Right lobe of liver (tissue), 6 donors: Measurements from ENCODE around the gene MYL3. TPM values are rescaled to one million over a fixed set of nuclear protein-coding genes. Genes with fewer than 3 reads are reported as not detected.
"Not testable (repeated sequence)": the region's sequence is repeated elsewhere in the genome, so short reads cannot be mapped to it uniquely, and the experiment has no call there.

Experiments
- ATAC-seq, 4 donors: fragments of 200-7000 bp; cut with Tn5 transposase; one replicate each; pipeline ENCODE4 v1.9.1; 2020; ENCODE audit warnings: mild to moderate bottlenecking in 4 of 4, moderate library complexity in 4 of 4
- DNase-seq, 3 donors: peaks; one replicate each; pipeline ENCODE4 v3.0.0-alpha.2; 2020
- H3K27ac ChIP-seq, 3 donors: fragments of 200-600 bp; one replicate each; pipeline ENCODE4 v1.8.0; 2022
- H3K27me3 ChIP-seq, 2 donors: fragments of 200-600 bp; one replicate each; pipeline ENCODE4 v1.8.0; 2022
- H3K36me3 ChIP-seq, 4 donors: fragments of 200-600 bp; sonication (generic) in 1 of 4; one replicate each; pipeline versions ENCODE4 v1.5.1 to v1.8.0; 2017 to 2022; ENCODE audit warnings: control low read depth in 1 of 4
- H3K4me1 ChIP-seq, 4 donors: fragments of 200-600 bp; sonication (generic) in 1 of 4; one replicate each; pipeline versions ENCODE4 v1.5.1 to v1.8.0; 2017 to 2022; ENCODE audit warnings: control low read depth in 1 of 4
- H3K4me3 ChIP-seq, 3 donors: fragments of 200-600 bp; one replicate each; pipeline ENCODE4 v1.8.0; 2022
- H3K9me3 ChIP-seq, 4 donors: fragments of 200-600 bp; sonication (generic) in 1 of 4; one replicate each; pipeline versions ENCODE4 v1.5.1 to v1.8.0; 2017 to 2022; ENCODE audit warnings: control low read depth in 1 of 4
- CTCF ChIP-seq, 4 donors: fragments of 200-600 bp in 3 of 4; fragments of 450-650 bp in 1 of 4; IDR thresholded peaks; one replicate each; pipeline versions ENCODE4 v1.5.1 to v1.8.0; 2016 to 2022; ENCODE audit warnings: antibody characterized with exemption in 4 of 4, mild to moderate bottlenecking in 2 of 4
- POLR2A ChIP-seq: fragments of 450-650 bp; IDR thresholded peaks from one replicate; pipeline ENCODE4 v1.6.1; 2017; ENCODE audit warnings: antibody characterized with exemption, mild to moderate bottlenecking
- whole genome bisulfite sequencing: methylation state at CpG from one replicate; pipeline ENCODE4 v1.1.6; 2018; ENCODE audit warnings: low coverage, low lambda C conversion rate; ENCODE audit not compliant: insufficient coverage; ENCODE audit errors: missing lambda C conversion rate; 5-methylcytosine and 5-hydroxymethylcytosine counted together
- intact Hi-C, 2 donors: fragments of 100-400 bp; cut with DNase I; formaldehyde crosslinking; loops; one replicate each; pipeline versions ENCODE4 v1.11.2 to v1.14.1; 2022
- long read RNA-seq: library from polyadenylated mRNA; unstranded; transcript quantifications from one replicate; pipeline ENCODE4 v2.0.0, GENCODE V29; 2019
- total RNA-seq, 6 experiments: library from RNA; depleted of rRNA in 2 of 6; stranded (reverse); fragments of >200 nt in 2 of 6; fragmentation: NEBNext Ultra II Directional in 3 of 6; extraction: Animal tissue kit (Norgen Biotek cat#: 25700) in 3 of 6; gene quantifications; one replicate each; pipeline versions ENCODE4 v1.1.0 to v1.2.4, GENCODE V29; 2016 to 2023
- donor health status: DM: no; HTN: yes; CAD: no.
- donor health status: DM: no; HTN: no; CAD: no.
- donor health status: DM: no; HTN: no; CAD: no.
- donor health status: DM: no; HTN: yes; CAD: no.
- donor health status: DM: no; HTN: yes; CAD: no.

Gene MYL3
- total RNA-seq = 1 to 10 TPM in 3 of 6 experiments, under 1 TPM in 3; 0.37 to 2.0 (median 1.00) TPM
- long read RNA-seq = 0 reads

DNA sequence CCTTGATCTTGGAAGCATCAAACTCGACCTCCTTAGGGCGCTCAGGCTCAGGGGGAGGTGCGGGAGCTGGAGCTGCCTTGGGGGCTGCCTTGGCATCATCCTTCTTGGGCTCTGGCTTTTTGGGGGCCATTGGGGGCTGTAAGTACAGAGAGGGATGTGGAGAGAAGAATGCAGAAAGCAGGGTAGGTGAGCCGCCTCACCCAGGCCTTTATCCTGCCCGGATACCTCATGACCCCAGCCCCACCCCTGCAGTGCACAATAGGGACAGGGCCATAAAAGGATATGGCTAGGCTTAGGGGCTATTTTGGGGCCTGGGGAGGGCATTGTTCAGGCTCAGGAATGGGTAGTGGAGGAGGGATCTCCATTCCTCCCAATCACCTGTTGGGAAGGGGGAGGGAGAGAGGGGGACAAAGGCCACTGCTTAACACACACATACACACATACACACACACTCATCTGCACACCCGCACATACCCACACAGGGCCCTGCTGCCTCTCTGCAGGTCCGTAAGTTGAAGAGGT lies at the start of gene MYL3:
MYL3 (minus strand) TSS at position 184 of the 522 bp plus-strand sequence; CDS start at position 130, 54 bp downstream.
- H3K36me3 ChIP-seq = no peaks in the 10 kb centered on the region
- no peak for ATAC-seq
- WGBS = 57% methylated on average over 5 of the region's 7 CpGs
- no peaks in the 10 kb centered on the region for H3K27me3 ChIP-seq
- H3K4me3 ChIP-seq = no peak within 1 kb of the TSS
- H3K27ac ChIP-seq = no peak within 1 kb of the TSS
- TF ChIP-seq POLR2A = no peak
- no peak for TF ChIP-seq CTCF (IDR thresholded peaks at IDR 0.05)
- H3K9me3 ChIP-seq = no peaks in the 10 kb centered on the region
- peak in 1 of 3 donors; percentile 22 for DNase-seq
- peaks cover 0 to 16% (median 9%) of the 10 kb centered on the region in 4 donors for H3K4me1 ChIP-seq
- intact Hi-C loops = loop anchor here in 1 of 2 donors (5.0 kb wide), 1 partner anchor 34 kb away; no protein-coding TSS in a partner anchor

DNA sequence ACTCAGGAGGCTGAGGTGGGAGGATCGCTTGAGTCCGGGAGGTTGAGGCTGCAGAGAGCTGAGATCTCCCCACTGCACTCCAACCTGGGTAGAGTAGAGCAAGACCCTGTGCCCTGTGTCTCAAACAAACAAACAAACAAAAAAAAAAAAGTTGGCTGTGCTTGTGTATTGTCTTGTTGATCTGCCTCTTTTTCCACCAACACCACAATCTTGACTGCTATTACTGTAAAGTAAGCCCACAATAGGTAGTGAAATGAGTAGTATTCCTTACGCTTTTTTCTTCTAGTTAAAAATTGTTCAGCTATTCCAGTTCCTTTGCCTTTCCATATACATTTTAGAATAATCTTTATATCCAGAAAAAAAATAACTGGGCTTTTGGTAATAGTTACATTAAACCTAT lies 49.7 kb upstream of the MYL3 start:
- TF ChIP-seq POLR2A = no peak
- no peak for TF ChIP-seq CTCF (IDR thresholded peaks at IDR 0.05)
- Histone ChIP-seq H3K36me3 (peaks cover 0 to 4% (median 0%) of the 10 kb centered on the region in 4 donors), H3K27ac (no peak overlapping the region), H3K27me3 (no peaks in the 10 kb centered on the region), H3K4me3 (no peak overlapping the region), H3K9me3 (no peaks in the 10 kb centered on the region), H3K4me1 (peaks cover 0 to 25% (median 8%) of the 10 kb centered on the region in 4 donors)
- no peak for ATAC-seq
- WGBS = 94% methylated on average over 3 of the region's 3 CpGs
- intact Hi-C loops = no loop called here
- peak in 1 of 3 donors; percentile 13 for DNase-seq

GRCh38 chr3:46910914-46911313 lies 47.7 kb upstream of the MYL3 start:
- intact Hi-C loops, H3K27me3 ChIP-seq, H3K4me3 ChIP-seq, H3K36me3 ChIP-seq, H3K27ac ChIP-seq, ATAC-seq, H3K9me3 ChIP-seq: not testable (repeated sequence)
- H3K4me1 ChIP-seq = peaks cover 0 to 29% (median 11%) of the 10 kb centered on the region in 4 donors
- peak in 1 of 3 donors; percentile 13 for DNase-seq
- WGBS = 91% methylated on average over 4 of the region's 10 CpGs

GRCh38 chr3:46910166-46910760 lies 47.0 kb upstream of the MYL3 start:
- Histone ChIP-seq H3K4me3 (no peak overlapping the region), H3K9me3 (no peaks in the 10 kb centered on the region), H3K36me3 (no peaks in the 10 kb centered on the region), H3K4me1 (peaks cover 0 to 29% (median 11%) of the 10 kb centered on the region in 4 donors), H3K27ac (no peak overlapping the region), H3K27me3 (no peaks in the 10 kb centered on the region)
- peak in 1 of 3 donors; percentile 49 for DNase-seq
- intact Hi-C loops = no loop called here
- 83% methylated on average over 1 of the region's 6 CpGs for WGBS
- TF ChIP-seq CTCF (IDR thresholded peaks at IDR 0.05) = no peak
- no peak for ATAC-seq

DNA sequence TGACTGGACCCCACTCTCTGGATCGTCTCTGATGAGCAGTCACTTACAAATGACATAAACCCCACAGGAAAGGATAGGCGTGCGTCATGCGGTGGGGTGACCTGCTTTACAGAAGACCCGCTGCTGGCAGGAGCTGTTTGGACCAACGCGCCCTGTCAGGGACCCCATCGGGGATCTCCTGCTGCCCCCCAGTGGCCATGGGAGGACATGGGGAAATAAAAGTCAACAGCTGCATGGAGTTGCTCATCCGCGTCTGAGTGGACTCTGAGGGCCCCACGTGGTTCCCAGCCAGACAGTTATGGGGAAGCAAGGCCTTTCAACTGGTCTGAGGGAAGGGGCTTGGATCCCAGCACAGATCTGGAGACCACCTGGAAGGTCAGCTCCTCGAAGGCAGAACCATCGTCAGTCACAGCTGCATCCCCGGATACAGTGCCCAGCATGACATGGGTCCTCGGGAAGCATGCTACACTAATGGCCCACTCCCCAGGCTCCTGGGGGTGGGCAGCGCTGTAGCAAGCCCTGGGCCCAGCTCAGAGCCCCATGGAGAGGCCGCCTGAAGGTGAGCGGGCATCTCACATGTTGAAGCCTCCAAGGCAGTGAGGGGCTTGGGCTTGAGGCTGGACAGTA lies 46.4 kb upstream of the MYL3 start:
- no peak for TF ChIP-seq POLR2A
- TF ChIP-seq CTCF (IDR thresholded peaks at IDR 0.05) = peak; percentile 78 to 88 (median 84)
- intact Hi-C loops = loop anchor here in 1 of 2 donors (10.0 kb wide), 1 partner anchor 55 kb away; no protein-coding TSS in a partner anchor
- Histone ChIP-seq H3K4me1 (peaks cover 0 to 29% (median 11%) of the 10 kb centered on the region in 4 donors), H3K9me3 (no peaks in the 10 kb centered on the region), H3K4me3 (no peak overlapping the region), H3K27ac (no peak overlapping the region), H3K27me3 (no peaks in the 10 kb centered on the region), H3K36me3 (no peaks in the 10 kb centered on the region)
- peak; percentile 78 to 83 (median 80) for ATAC-seq
- 0% methylated on average over 1 of the region's 18 CpGs for WGBS
- DNase-seq = peak; percentile 81 to 82 (median 81)
